BLaER1 (cell line): ENCODE results near the gene ABCA9.
"Not testable (repeated sequence)": the region's sequence is repeated elsewhere in the genome, so short reads cannot be mapped to it uniquely, and the experiment has no call there.

Experiments
- H3K27ac ChIP-seq: shearing (Covaris generic); formaldehyde crosslinking; 2 replicates; pipeline ENCODE4 v1.8.1; 2022
- H3K27me3 ChIP-seq: shearing (Covaris generic); formaldehyde crosslinking; 2 replicates; pipeline ENCODE4 v1.8.1; 2022
- H3K36me3 ChIP-seq: shearing (Covaris generic); formaldehyde crosslinking; 2 replicates; pipeline ENCODE4 v1.8.1; 2022
- H3K4me1 ChIP-seq: shearing (Covaris generic); formaldehyde crosslinking; 2 replicates; pipeline ENCODE4 v1.8.1; 2022
- H3K4me2 ChIP-seq: shearing (Covaris generic); formaldehyde crosslinking; 2 replicates; pipeline ENCODE4 v1.8.1; 2022
- H3K4me3 ChIP-seq: shearing (Covaris generic); formaldehyde crosslinking; 2 replicates; pipeline ENCODE4 v1.8.1; 2022
- H3K9ac ChIP-seq: shearing (Covaris generic); formaldehyde crosslinking; 2 replicates; pipeline ENCODE4 v1.8.1; 2022
- H3K9me3 ChIP-seq: shearing (Covaris generic); formaldehyde crosslinking; 2 replicates; pipeline ENCODE4 v1.8.1; 2022
- H4K20me1 ChIP-seq: shearing (Covaris generic); formaldehyde crosslinking; 2 replicates; pipeline ENCODE4 v1.8.1; 2022
- Cebpa-rat ChIP-seq: shearing (Covaris generic); IDR thresholded peaks from 2 replicates; pipeline ENCODE4 v1.8.1; 2022

The ABCA9 gene

DNA sequence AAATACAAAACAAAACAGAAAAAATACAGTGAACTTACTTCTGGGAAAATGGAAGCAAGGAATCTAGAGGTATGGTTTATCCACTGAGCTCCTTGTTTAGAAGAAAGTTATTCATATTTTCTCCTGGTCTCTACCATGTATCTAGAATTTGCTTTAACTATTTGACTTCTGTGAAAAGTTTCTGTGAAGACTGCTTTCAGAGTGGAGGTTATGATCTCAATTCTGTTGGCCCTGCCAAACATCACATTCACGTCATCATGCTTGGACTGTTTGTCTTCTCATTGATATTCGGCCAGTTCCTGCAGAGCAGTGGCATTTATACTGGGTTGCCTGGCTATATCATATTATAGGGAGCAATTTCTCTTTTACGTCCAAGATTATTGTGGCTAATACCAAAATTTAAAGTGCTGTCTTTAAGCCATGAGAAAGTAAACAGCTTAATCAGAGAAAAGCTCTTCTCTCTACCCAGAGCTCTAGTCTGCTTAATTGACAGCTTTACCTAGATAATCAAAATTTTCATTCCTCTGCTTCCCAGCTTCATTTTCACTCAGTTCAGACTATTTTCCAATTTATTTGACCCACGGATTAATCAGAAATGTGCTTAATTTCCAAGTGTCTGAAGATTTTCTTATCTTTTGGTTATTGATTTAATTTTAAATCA lies 105.4 kb downstream of the ABCA9 start, which contains the start of gene ABCA8:
TSS of gene ABCA8 (minus strand) at position 212 of the 661 bp plus-strand sequence. CDS start 13,358 bp downstream, outside the sequence.
- H4K20me1 ChIP-seq: no peaks in the 10 kb centered on the region
- no peak within 1 kb of the TSS for H3K4me2 ChIP-seq
- H3K9me3 ChIP-seq: peaks cover 8% of the 10 kb centered on the region; the same call in 1 of the 2 replicates
- H3K27me3 ChIP-seq: no peaks in the 10 kb centered on the region
- H3K4me1 ChIP-seq: no peaks in the 10 kb centered on the region
- no peak within 1 kb of the TSS for H3K9ac ChIP-seq
- TF ChIP-seq Cebpa-rat: no peak
- no peak within 1 kb of the TSS for H3K27ac ChIP-seq
- H3K36me3 ChIP-seq: no peaks in the 10 kb centered on the region
- H3K4me3 ChIP-seq: no peak within 1 kb of the TSS

DNA sequence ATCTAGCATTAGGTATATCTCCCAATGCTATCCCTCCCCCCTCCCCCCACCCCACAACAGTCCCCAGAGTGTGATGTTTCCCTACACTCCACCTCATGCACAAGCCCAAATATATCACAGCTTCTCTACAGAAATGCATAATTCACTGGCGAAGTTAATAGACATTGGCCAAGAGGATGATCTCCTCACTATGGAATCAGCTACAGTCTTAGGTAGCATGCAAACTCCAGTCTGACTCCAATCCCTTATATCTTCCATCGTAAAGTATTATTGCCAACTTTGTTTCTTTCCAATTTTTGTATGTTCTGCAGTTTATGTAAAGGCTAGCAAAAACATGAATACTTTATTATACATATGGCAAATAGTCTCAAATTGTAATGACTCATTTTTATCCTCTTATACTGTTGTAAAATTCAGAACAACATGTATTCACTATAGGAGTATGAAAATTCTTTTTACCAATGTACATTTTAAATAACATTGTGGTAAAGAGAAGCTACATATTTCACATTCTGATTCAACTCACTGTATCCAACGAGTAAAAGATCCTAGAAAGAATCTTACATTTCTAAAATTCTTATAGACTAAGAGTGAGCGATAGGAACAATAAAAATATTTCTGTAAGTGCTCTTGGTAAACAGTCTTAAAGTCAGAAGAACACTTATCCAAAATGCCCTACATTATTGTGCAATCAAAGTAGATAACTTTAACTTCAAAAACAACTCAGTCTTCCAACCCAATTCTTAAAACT lies 106.4 kb downstream of the ABCA9 start:
- H3K27ac ChIP-seq: no peak overlapping the region
- no peak overlapping the region for H3K9ac ChIP-seq
- no peak overlapping the region for H3K4me3 ChIP-seq
- no peak overlapping the region for H3K4me2 ChIP-seq
- peaks cover 4% of the 10 kb centered on the region; the same call in 1 of the 2 replicates for H3K9me3 ChIP-seq
- no peak; the same call in 1 of the 2 replicates for TF ChIP-seq Cebpa-rat
- no peaks in the 10 kb centered on the region for H4K20me1 ChIP-seq
- H3K4me1 ChIP-seq: no peaks in the 10 kb centered on the region
- H3K36me3 ChIP-seq: no peaks in the 10 kb centered on the region
- no peaks in the 10 kb centered on the region for H3K27me3 ChIP-seq

- no peak for TF ChIP-seq Cebpa-rat
- no peak overlapping the region for H3K9ac ChIP-seq
- no peaks in the 10 kb centered on the region for H3K9me3 ChIP-seq
- H3K36me3 ChIP-seq: no peaks in the 10 kb centered on the region
- H3K4me2 ChIP-seq: no peak overlapping the region
- H3K27ac ChIP-seq: no peak overlapping the region
- no peaks in the 10 kb centered on the region for H3K4me1 ChIP-seq
- no peaks in the 10 kb centered on the region for H3K27me3 ChIP-seq
- no peaks in the 10 kb centered on the region for H4K20me1 ChIP-seq
- H3K4me3 ChIP-seq: no peak overlapping the region
Measured at GRCh38 chr17:68953340-68953997, 107.3 kb downstream of the ABCA9 start.

- Histone ChIP-seq H3K4me1 (no peaks in the 10 kb centered on the region), H3K27ac (no peak overlapping the region), H3K4me2 (no peak overlapping the region), H3K9ac (no peak overlapping the region), H3K9me3 (no peaks in the 10 kb centered on the region), H3K27me3 (no peaks in the 10 kb centered on the region), H3K36me3 (no peaks in the 10 kb centered on the region), H3K4me3 (no peak overlapping the region), H4K20me1 (no peaks in the 10 kb centered on the region)
- TF ChIP-seq Cebpa-rat: no peak
Measured at GRCh38 chr17:68950725-68951124, 110.0 kb downstream of the ABCA9 start.

GRCh38 chr17:68947868-68948267 lies 112.9 kb downstream of the ABCA9 start:
- not testable (repeated sequence) for H3K4me1 ChIP-seq, H4K20me1 ChIP-seq, H3K9ac ChIP-seq, H3K4me2 ChIP-seq, H3K36me3 ChIP-seq, H3K27me3 ChIP-seq, H3K27ac ChIP-seq, H3K9me3 ChIP-seq, H3K4me3 ChIP-seq

DNA sequence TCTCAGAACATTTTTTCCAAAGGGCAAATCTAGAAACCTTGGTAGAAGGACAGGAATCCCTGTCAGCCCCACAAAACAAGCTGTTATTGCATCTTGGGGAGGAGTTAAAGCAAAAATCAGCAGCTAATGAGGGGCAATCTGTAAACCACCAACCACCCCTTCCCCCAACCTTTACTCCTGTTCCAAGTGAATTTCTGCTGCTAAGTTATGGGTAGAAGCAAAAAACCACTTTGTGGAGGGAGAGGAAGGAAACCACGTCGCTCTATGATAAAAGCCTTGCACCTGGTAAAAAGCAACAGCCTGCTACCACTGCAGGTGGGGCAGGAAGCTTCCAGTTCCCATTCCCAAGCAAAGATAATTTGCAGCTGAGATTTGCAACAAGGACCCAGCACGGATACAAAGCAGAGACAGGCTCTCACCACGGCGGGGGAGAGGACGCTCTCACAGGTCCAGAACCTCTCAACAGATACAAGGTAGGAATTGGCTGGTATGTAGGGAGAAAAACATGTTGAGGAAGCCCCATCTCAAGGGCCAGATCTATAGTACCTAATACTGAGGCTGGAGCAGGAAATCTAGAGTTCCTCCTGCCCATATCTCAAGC lies 116.2 kb downstream of the ABCA9 start:
- TF ChIP-seq Cebpa-rat: no peak
- H3K4me3 ChIP-seq: no peak overlapping the region
- no peaks in the 10 kb centered on the region for H3K36me3 ChIP-seq
- H3K9ac ChIP-seq: no peak overlapping the region
- H3K27me3 ChIP-seq: no peaks in the 10 kb centered on the region
- no peaks in the 10 kb centered on the region for H3K9me3 ChIP-seq
- no peak overlapping the region for H3K4me2 ChIP-seq
- H3K27ac ChIP-seq: no peak overlapping the region
- H4K20me1 ChIP-seq: no peaks in the 10 kb centered on the region
- no peaks in the 10 kb centered on the region for H3K4me1 ChIP-seq

GRCh38 chr17:68943812-68944182 lies 116.9 kb downstream of the ABCA9 start:
- not testable (repeated sequence) for H3K36me3 ChIP-seq, H3K9ac ChIP-seq, H3K4me2 ChIP-seq, H3K9me3 ChIP-seq, H3K4me3 ChIP-seq, H3K27me3 ChIP-seq, H4K20me1 ChIP-seq, H3K4me1 ChIP-seq, H3K27ac ChIP-seq

DNA sequence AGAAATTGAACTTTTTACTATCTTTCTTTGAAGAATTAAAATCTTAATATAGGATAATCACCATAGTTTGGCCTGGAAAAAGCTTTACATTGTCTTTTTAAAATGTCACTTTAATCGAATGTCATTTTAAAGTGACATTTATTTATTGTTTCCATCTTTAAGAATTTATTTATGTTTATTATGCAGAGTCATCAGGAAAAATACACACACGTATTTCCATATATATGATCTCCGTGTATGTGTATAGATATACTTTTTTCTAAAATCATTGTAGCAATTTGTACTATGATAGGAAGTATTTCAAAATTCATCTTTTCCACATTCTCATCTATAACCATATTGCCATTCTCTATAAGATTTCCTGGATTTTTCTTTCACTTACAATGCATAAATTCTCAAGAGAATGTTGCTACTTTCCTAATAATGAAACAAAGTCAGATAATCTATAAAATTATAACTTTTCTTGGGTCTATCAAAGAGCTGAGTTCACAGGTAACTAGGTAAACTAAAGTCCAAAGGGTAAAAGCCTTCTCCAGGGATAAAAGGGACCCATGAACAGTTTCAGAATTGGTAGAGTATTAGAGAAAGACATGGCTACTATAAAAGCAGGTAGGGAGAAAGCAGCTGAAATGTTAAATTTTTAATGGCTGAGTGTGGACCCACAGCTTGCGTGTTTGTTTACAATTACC lies 117.5 kb downstream of the ABCA9 start:
- no peak for TF ChIP-seq Cebpa-rat
- no peaks in the 10 kb centered on the region for H3K36me3 ChIP-seq

GRCh38 chr17:68942389-68942788 lies 118.3 kb downstream of the ABCA9 start:
- H3K36me3 ChIP-seq: no peaks in the 10 kb centered on the region
- no peaks in the 10 kb centered on the region for H3K4me1 ChIP-seq
- no peak overlapping the region for H3K9ac ChIP-seq
- H3K27me3 ChIP-seq: no peaks in the 10 kb centered on the region
- H3K27ac ChIP-seq: no peak overlapping the region
- no peaks in the 10 kb centered on the region for H3K9me3 ChIP-seq
- H3K4me2 ChIP-seq: no peak overlapping the region
- no peak for TF ChIP-seq Cebpa-rat
- H4K20me1 ChIP-seq: no peaks in the 10 kb centered on the region
- no peak overlapping the region for H3K4me3 ChIP-seq

More for the DNA sequence above, 117.5 kb downstream of the ABCA9 start:
- H3K4me2 ChIP-seq: no peak overlapping the region
- no peak overlapping the region for H3K27ac ChIP-seq
- H3K9me3 ChIP-seq: no peaks in the 10 kb centered on the region
- no peak overlapping the region for H3K9ac ChIP-seq
- H3K27me3 ChIP-seq: no peaks in the 10 kb centered on the region
- H3K4me1 ChIP-seq: no peaks in the 10 kb centered on the region
- H4K20me1 ChIP-seq: no peaks in the 10 kb centered on the region
- no peak overlapping the region for H3K4me3 ChIP-seq
